Mucosa of rectum (tissue), 2 donors: ENCODE measurements around the gene PLAAT4.
"Not testable (repeated sequence)": the region's sequence is repeated elsewhere in the genome, so short reads cannot be mapped to it uniquely, and the experiment has no call there.

Experiments used
- H3K27ac ChIP-seq, 2 donors: one replicate each; pipeline ENCODE4 v1.7.0; 2013; ENCODE audit warnings: inconsistent platforms in 2 of 2, low read depth in 2 of 2, low read length in 2 of 2
- H3K27me3 ChIP-seq, 2 donors: one replicate each; pipeline ENCODE4 v1.7.0; 2013; ENCODE audit warnings: low read length in 2 of 2; ENCODE audit not compliant: control insufficient read depth in 2 of 2, insufficient read depth in 2 of 2
- H3K36me3 ChIP-seq, 2 donors: one replicate each; pipeline ENCODE4 v1.7.0; 2013; ENCODE audit warnings: low read length in 2 of 2; ENCODE audit not compliant: control insufficient read depth in 2 of 2, insufficient read depth in 2 of 2
- H3K4me1 ChIP-seq, 2 donors: one replicate each; pipeline ENCODE4 v1.7.0; 2013; ENCODE audit warnings: low read length in 2 of 2, mild to moderate bottlenecking in 1 of 2; ENCODE audit not compliant: control insufficient read depth in 2 of 2, insufficient read depth in 2 of 2
- H3K4me3 ChIP-seq, 2 donors: one replicate each; pipeline ENCODE4 v1.7.0; 2013; ENCODE audit warnings: low read length in 2 of 2
- H3K9ac ChIP-seq, 2 donors: one replicate each; pipeline ENCODE4 v1.7.0; 2013; ENCODE audit warnings: low read length in 2 of 2, low read depth in 1 of 2, mild to moderate bottlenecking in 1 of 2
- H3K9me3 ChIP-seq, 2 donors: one replicate each; pipeline ENCODE4 v1.7.0; 2013; ENCODE audit warnings: low read length in 2 of 2; ENCODE audit not compliant: control insufficient read depth in 2 of 2
- donor health status: healthy.
- donor health status: Normal muscosa, but diverticular disease.

Gene PLAAT4

DNA sequence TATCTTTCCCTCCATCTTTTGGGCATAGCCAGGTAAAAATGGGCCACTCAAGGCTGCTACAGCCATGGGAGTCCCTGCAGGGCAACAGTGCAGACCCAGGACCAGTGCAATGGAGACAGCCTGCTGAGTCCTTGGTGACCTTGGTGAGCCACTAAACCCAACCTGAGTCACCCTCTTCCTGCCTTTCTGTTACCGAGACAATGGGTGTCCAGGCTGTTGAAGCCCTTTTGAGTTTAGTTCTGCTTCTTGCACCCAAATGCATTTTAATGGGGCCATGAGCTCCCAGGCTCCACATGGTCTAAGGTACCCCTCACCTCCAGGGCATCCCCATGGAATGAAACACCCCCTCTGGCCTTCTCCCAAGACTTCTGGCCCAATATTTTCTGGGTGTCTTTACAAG lies 874 bp upstream of the PLAAT4 start:
- Histone ChIP-seq H3K27ac (peak overlapping the region in 1 of 2 donors; percentile 85), H3K9ac (no peak overlapping the region), H3K4me3 (no peak overlapping the region), H3K4me1 (peaks cover 17 to 33% of the 10 kb centered on the region in 2 donors), H3K9me3 (no peaks in the 10 kb centered on the region), H3K27me3 (no peaks in the 10 kb centered on the region), H3K36me3 (no peaks in the 10 kb centered on the region)

DNA sequence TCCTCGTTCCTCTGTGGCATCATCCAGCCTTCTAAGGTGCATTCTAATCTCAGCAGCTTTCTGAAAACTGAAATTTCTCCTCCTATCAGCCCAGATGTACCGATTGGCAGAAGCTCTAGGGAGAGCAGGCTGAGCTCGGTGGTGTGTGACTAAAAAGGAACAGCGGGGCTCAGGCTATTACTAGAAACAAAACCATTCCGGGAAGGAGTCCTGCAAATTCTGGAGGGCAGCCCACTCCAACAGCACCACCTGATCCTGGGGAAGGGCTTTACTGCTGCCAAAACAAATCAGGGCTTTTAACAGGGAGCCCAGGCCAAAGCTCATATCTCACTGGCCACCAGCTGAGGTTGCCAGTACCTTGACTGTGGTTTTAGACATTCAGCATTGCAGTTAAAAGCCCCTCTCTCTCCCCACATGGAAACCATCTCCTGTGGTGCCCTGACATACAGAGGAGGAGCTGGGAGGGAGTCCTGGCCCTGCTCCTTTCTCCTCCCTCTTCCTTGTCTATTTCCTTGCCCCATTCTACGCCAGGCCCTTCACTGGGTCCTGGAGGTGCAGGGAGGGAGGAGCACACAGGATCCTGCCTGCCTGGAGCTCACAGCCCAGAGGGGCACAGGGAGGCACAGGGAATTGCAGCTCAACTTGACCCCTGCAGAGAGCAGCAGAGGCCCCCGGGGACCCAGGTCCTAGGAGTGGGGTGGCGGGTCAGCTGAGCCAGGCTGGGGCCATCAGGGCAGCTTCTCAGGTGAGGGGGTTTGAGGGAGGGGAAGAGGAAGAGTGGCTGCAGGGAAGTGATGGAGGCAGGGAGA lies 889 bp downstream of the PLAAT4 start:
- H3K4me3 ChIP-seq: peak overlapping the region; percentile 81 to 85

GRCh38 chr11:63542506-63542905 lies 5.9 kb downstream of the PLAAT4 start:
- H3K9me3 ChIP-seq, H3K9ac ChIP-seq, H3K27ac ChIP-seq, H3K27me3 ChIP-seq, H3K4me3 ChIP-seq: not testable (repeated sequence)
- Histone ChIP-seq H3K36me3 (peaks cover 0 to 10% of the 10 kb centered on the region in 2 donors), H3K4me1 (peaks cover 6 to 13% of the 10 kb centered on the region in 2 donors)

More for the DNA sequence above, 889 bp downstream of the PLAAT4 start:
- no peaks in the 10 kb centered on the region for H3K27me3 ChIP-seq
- peak overlapping the region; percentile 69 to 79 for H3K9ac ChIP-seq
- H3K9me3 ChIP-seq: no peaks in the 10 kb centered on the region
- peak overlapping the region; percentile 75 to 85 for H3K27ac ChIP-seq
- no peaks in the 10 kb centered on the region for H3K36me3 ChIP-seq
- H3K4me1 ChIP-seq: peaks cover 13 to 33% of the 10 kb centered on the region in 2 donors

GRCh38 chr11:63543711-63544110 lies 7.1 kb downstream of the PLAAT4 start:
- H3K27ac ChIP-seq: no peak overlapping the region

DNA sequence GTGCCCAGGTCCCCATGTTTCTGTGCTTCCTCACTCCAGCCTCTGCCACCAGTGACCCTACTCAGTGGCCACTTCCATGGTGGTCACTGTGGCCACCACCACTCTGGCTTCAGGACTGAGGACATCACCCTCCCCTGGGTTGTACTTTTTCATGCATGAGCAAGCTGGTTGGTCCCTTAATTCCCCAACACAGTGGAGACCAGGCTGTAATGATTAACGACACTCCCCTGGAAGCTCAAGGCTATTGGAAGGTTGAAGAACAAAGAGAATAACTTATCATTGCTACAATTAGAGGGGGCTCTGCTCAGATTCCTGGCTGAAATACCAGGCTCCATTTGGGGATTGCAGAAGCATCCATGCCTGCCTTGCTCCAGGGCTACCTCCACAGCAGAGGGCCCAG lies 10.5 kb downstream of the PLAAT4 start:
- Histone ChIP-seq H3K4me1 (no peaks in the 10 kb centered on the region), H3K9me3 (no peaks in the 10 kb centered on the region), H3K27me3 (no peaks in the 10 kb centered on the region), H3K36me3 (peaks cover 0 to 10% of the 10 kb centered on the region in 2 donors), H3K9ac (no peak overlapping the region), H3K27ac (no peak overlapping the region), H3K4me3 (no peak overlapping the region)

More at GRCh38 chr11:63543711-63544110, 7.1 kb downstream of the PLAAT4 start:
- Histone ChIP-seq H3K9ac (no peak overlapping the region), H3K4me1 (peaks cover 0 to under 1% of the 10 kb centered on the region in 2 donors), H3K27me3 (no peaks in the 10 kb centered on the region), H3K4me3 (no peak overlapping the region), H3K9me3 (no peaks in the 10 kb centered on the region), H3K36me3 (peaks cover 0 to 10% of the 10 kb centered on the region in 2 donors)

DNA sequence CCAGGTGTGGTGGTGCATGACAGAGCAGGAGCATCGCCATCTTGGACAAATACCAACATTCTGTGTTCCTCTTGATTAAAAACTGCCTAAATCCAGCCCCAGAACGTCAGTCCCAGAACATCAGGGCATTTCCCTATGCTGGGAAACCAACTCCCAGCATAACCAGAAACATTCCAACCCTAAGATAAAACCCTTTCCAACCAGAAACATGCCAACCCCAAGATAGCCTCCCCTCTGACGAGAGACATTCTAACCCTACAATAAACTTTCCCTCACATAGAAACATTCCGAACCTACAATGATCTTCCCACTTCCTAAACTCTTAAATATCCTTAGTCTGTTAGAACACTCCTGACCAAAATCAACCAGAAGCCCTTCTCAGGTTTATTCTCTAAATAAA lies 11.6 kb downstream of the PLAAT4 start:
- H3K27me3 ChIP-seq: no peaks in the 10 kb centered on the region
- H3K9me3 ChIP-seq: no peaks in the 10 kb centered on the region

GRCh38 chr11:63549411-63549810 lies 12.8 kb downstream of the PLAAT4 start:
- Histone ChIP-seq H3K27me3 (no peaks in the 10 kb centered on the region), H3K27ac (no peak overlapping the region), H3K4me3 (no peak overlapping the region), H3K9me3 (no peaks in the 10 kb centered on the region), H3K9ac (no peak overlapping the region), H3K36me3 (peaks cover 0 to 10% of the 10 kb centered on the region in 2 donors), H3K4me1 (no peaks in the 10 kb centered on the region)

More for the DNA sequence above, 11.6 kb downstream of the PLAAT4 start:
- Histone ChIP-seq H3K9ac (no peak overlapping the region), H3K36me3 (peaks cover 0 to 10% of the 10 kb centered on the region in 2 donors), H3K4me1 (no peaks in the 10 kb centered on the region), H3K4me3 (no peak overlapping the region), H3K27ac (no peak overlapping the region)

GRCh38 chr11:63550156-63550700 lies 13.6 kb downstream of the PLAAT4 start:
- not testable (repeated sequence) for H3K4me1 ChIP-seq, H3K9ac ChIP-seq, H3K27me3 ChIP-seq, H3K36me3 ChIP-seq, H3K9me3 ChIP-seq, H3K4me3 ChIP-seq, H3K27ac ChIP-seq

DNA sequence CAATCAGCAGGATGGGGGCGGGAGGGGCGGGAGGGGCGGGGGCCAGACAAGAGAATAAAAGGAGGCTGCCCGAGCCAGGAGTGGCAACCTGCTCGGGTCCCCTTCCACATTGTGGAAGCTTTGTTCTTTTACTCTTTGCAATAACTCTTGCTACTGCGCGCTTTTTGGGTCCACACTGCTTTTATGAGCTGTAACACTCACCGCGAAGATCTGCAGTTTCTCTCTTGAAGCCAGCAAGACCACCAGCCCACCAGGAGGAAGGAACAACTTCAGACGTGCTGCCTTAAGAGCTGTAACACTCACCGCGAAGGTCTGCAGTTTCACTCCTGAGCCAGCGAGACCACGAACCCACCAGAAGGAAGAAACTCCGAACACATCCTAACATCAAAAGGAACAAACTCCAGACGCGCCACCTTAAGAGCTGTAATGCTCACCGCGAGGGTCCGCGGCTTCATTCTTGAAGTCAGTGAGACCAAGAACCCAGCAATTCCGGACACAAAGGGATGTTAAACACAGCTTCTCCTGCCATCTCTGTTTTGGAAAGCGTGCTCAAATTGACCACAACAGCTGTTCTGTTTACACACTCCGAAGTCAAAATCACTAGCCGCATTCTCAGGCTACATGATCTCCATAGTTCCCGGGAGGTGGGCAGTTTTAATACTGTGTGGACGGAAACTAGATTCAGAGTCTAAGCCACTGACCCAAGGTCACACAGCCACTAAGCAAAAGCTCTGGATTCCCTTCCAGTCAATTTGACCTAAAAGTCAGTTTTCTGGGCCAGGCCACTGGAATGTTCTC lies 14.7 kb downstream of the PLAAT4 start:
- no peaks in the 10 kb centered on the region for H3K4me1 ChIP-seq
- H3K36me3 ChIP-seq: peaks cover 0 to 4% of the 10 kb centered on the region in 2 donors
- peak overlapping the region in 1 of 2 donors; percentile 6 for H3K27ac ChIP-seq
- H3K9ac ChIP-seq: no peak overlapping the region
- H3K27me3 ChIP-seq: no peaks in the 10 kb centered on the region
- H3K4me3 ChIP-seq: no peak overlapping the region
- no peaks in the 10 kb centered on the region for H3K9me3 ChIP-seq

GRCh38 chr11:63551889-63552266 lies 15.3 kb downstream of the PLAAT4 start:
- H3K4me1 ChIP-seq: no peaks in the 10 kb centered on the region
- no peak overlapping the region for H3K4me3 ChIP-seq
- H3K9me3 ChIP-seq: no peaks in the 10 kb centered on the region
- H3K27me3 ChIP-seq: no peaks in the 10 kb centered on the region
- no peak overlapping the region for H3K9ac ChIP-seq
- H3K27ac ChIP-seq: peak overlapping the region in 1 of 2 donors; percentile 6
- H3K36me3 ChIP-seq: peaks cover 0 to 4% of the 10 kb centered on the region in 2 donors
